K562 (cell line): ENCODE data around the gene ZFHX2. TPM values are rescaled to one million over a fixed set of nuclear protein-coding genes. Genes with fewer than 3 reads are reported as not detected.

Experiments used
- ATAC-seq: fragments of 200-7000 bp; cut with Tn5 transposase; 3 replicates; pipeline ENCODE4 v1.9.1; 2020; ENCODE audit warnings: moderate library complexity
- BruUV-seq: library from RNA; stranded (reverse); fragments of 400-500 nt; replicated peaks from 2 replicates; lab custom pipeline; 2021; lab: Mats Ljungman, UMichigan
- CTCF ChIA-PET: fragments of 300-600 bp; formaldehyde crosslinking; extraction: SDS; loops from one replicate; lab custom pipeline; 2021; ENCODE audit warnings: low intra/inter-chr PET ratio; lab: Yijun Ruan, JAX
- POLR2A ChIA-PET: fragments of 300-600, 350-650 bp; sonication (Branson Sonifier 250); formaldehyde crosslinking; extraction: SDS; loops from one replicate; lab custom pipeline; 2021; ENCODE audit warnings: antibody characterized with exemption, inconsistent platforms; lab: Yijun Ruan, JAX
- DNase-seq, 4 experiments: peaks; one replicate each; pipeline versions ENCODE4 v3.0.0 to v3.0.0-alpha.2; 2011 to 2018; ENCODE audit warnings: low spot score in 3 of 4, mixed read lengths in 3 of 4; ENCODE audit errors: extremely low read depth in 1 of 4
- FAIRE-seq: peaks from 2 replicates; lab custom pipeline; 2011; peaks lifted over from hg19 to GRCh38; lab: Jason Lieb, UNC
- H2AFZ ChIP-seq: 2 replicates; pipeline ENCODE4 v1.6.0; 2011; ENCODE audit warnings: low read depth, low read length, control low read depth, inconsistent platforms
- H3K27ac ChIP-seq: fragments of 200-600 bp; 3 replicates; pipeline ENCODE4 v1.8.0; 2011; ENCODE audit warnings: low read depth, mild to moderate bottlenecking, control low read depth, inconsistent platforms, low read length, moderate library complexity, mixed read lengths; ENCODE audit errors: extremely low read depth
- H3K27me3 ChIP-seq, 2 experiments: fragments of 300-600 bp in 1 of 2; 2 replicates in 1 of 2; 3 replicates in 1 of 2; pipeline versions ENCODE4 v1.6.0 to v1.8.0; 2011; ENCODE audit warnings: inconsistent platforms in 2 of 2, low read length in 2 of 2, mild to moderate bottlenecking in 1 of 2, mixed read lengths in 1 of 2, moderate library complexity in 1 of 2; ENCODE audit not compliant: control insufficient read depth in 2 of 2, insufficient read depth in 2 of 2
- H3K36me3 ChIP-seq: fragments of 300-600 bp; 3 replicates; pipeline ENCODE4 v1.8.0; 2011; ENCODE audit warnings: mild to moderate bottlenecking, low read length, inconsistent platforms; ENCODE audit not compliant: control insufficient read depth, insufficient read depth
- H3K4me1 ChIP-seq, 2 experiments: fragments of 200-600 bp in 1 of 2; replicated peaks in 1 of 2; 2 replicates in 1 of 2; 3 replicates in 1 of 2; pipeline versions ENCODE4 v1.5.1 to v1.8.0; 2011; ENCODE audit warnings: inconsistent platforms in 2 of 2, low read length in 2 of 2, mild to moderate bottlenecking in 1 of 2, mixed read lengths in 1 of 2, moderate library complexity in 1 of 2; ENCODE audit not compliant: control insufficient read depth in 2 of 2, insufficient read depth in 2 of 2
- H3K4me2 ChIP-seq: 2 replicates; pipeline ENCODE4 v1.6.1; 2011; ENCODE audit warnings: low read length, control low read depth, inconsistent platforms, mixed read lengths; ENCODE audit not compliant: insufficient read depth
- H3K4me3 ChIP-seq: fragments of 200-600 bp; sonication (generic), shearing (Covaris generic); 2 replicates; pipeline ENCODE4 v1.5.1; 2016; ENCODE audit warnings: control low read depth, inconsistent platforms
- H3K79me2 ChIP-seq: fragments of 200-600 bp; 3 replicates; pipeline ENCODE4 v1.8.0; 2011; ENCODE audit warnings: low read length, inconsistent platforms; ENCODE audit not compliant: control insufficient read depth, insufficient read depth
- H3K9ac ChIP-seq, 2 experiments: 2 replicates each; pipeline versions ENCODE4 v1.6.0 to v1.6.1; 2011; ENCODE audit warnings: low read depth in 2 of 2, low read length in 2 of 2, control low read depth in 1 of 2, inconsistent platforms in 1 of 2, mild to moderate bottlenecking in 1 of 2, mixed read lengths in 1 of 2; ENCODE audit not compliant: insufficient read depth in 1 of 2
- H3K9me1 ChIP-seq: one replicate; pipeline ENCODE4 v1.6.0; 2011; ENCODE audit warnings: inconsistent platforms, mild to moderate bottlenecking, low read length, moderate library complexity; ENCODE audit not compliant: control insufficient read depth, insufficient read depth
- H3K9me3 ChIP-seq: replicated peaks from 2 replicates; pipeline ENCODE4 v1.5.1; 2011; ENCODE audit warnings: low read depth, low read length, inconsistent platforms; ENCODE audit not compliant: control insufficient read depth, insufficient read depth
- H4K20me1 ChIP-seq: replicated peaks from 2 replicates; pipeline ENCODE4 v1.6.1; 2011; ENCODE audit warnings: low read length, inconsistent platforms, mixed read lengths; ENCODE audit not compliant: control insufficient read depth, insufficient read depth
- ASH1L ChIP-seq: fragments of 450-650 bp; IDR thresholded peaks from 2 replicates; pipeline ENCODE4 v1.6.1; 2018; ENCODE audit warnings: borderline replicate concordance, mild to moderate bottlenecking, low read depth; ENCODE audit not compliant: partially characterized antibody
- YY1 ChIP-seq, 3 experiments: IDR thresholded peaks; 2 replicates each; pipeline ENCODE4 v1.6.1; 2011; ENCODE audit warnings: low read length in 2 of 3, mild to moderate bottlenecking in 2 of 3, moderate library complexity in 2 of 3, borderline replicate concordance in 1 of 3, control low read depth in 1 of 3, low read depth in 1 of 3; ENCODE audit not compliant: insufficient read depth in 3 of 3, insufficient replicate concordance in 2 of 3, control insufficient read depth in 1 of 3, insufficient read length in 1 of 3; ENCODE audit errors: extremely low read depth in 1 of 3
- ZBTB49 ChIP-seq: sonication (generic); formaldehyde crosslinking; IDR thresholded peaks from 2 replicates; pipeline ENCODE4 v1.8.0; 2022; ENCODE audit warnings: missing genetic modification reagents, mild to moderate bottlenecking, borderline replicate concordance
- ZNF512 ChIP-seq: IDR thresholded peaks from 2 replicates; pipeline ENCODE4 v1.6.1; 2016; ENCODE audit warnings: missing genetic modification characterization, missing compliant biosample characterization
- WGBS: fragments of 100-300 bp; shearing (Covaris generic); methylation state at CpG from one replicate; pipeline ENCODE4 v1.1.6; 2016; ENCODE audit warnings: low coverage, mixed read lengths; ENCODE audit not compliant: insufficient coverage; ENCODE audit errors: missing lambda C conversion rate; 5-methylcytosine and 5-hydroxymethylcytosine counted together
- in situ Hi-C: fragments of 300-500 bp; cut with MboI; formaldehyde crosslinking; loops from 4 replicates; pipeline ENCODE4 v1.15.0; 2018; ENCODE audit warnings: inconsistent platforms, mixed read lengths
- intact Hi-C: fragments of 100-400 bp; cut with micrococcal nuclease; formaldehyde crosslinking; loops from 2 replicates; pipeline ENCODE4 v1.14.2; 2022
- polyA plus RNA-seq, 8 experiments: library from polyadenylated mRNA; depleted of rRNA in 4 of 8; stranded (reverse) in 5 of 8; unstranded in 3 of 8; fragments of >200 nt; fragmentation: Nextera tagmentation in 2 of 8; fragmentation: Illumina TruSeq in 1 of 8; extraction: Ambion mirVana in 2 of 8; extraction: Trizol in 1 of 8; gene quantifications; 2 replicates each; pipeline versions ENCODE4 v1.2.1 to v1.2.3, GENCODE V29; 2011 to 2014; ENCODE audit warnings: inconsistent platforms in 1 of 8, missing spikeins in 1 of 8
- total RNA-seq, 7 experiments: library from RNA; depleted of rRNA in 6 of 7; stranded (reverse); fragments of >200 nt in 6 of 7; fragmentation: Illumina TruSeq in 2 of 7; extraction: Trizol in 2 of 7; gene quantifications; 2 replicates each; pipeline versions ENCODE4 v1.2.1 to v1.2.3, GENCODE V29; 2011 to 2021; ENCODE audit warnings: low replicate concordance in 1 of 7

The ZFHX2 gene
- total and polyA plus RNA-seq, 9 of the 15 experiments (the other 6 are each of a cell fraction or from before 2014, with no cell fraction given) = 0.06 to 0.11 (median 0.11) TPM; not detected in 4

GRCh38 chr14:23545740-23546365 lies 5.7 kb downstream of the ZFHX2 start (continued):
- no peak for TF ChIP-seq ZBTB49

GRCh38 chr14:23544511-23545447 lies 6.8 kb downstream of the ZFHX2 start:
- Histone ChIP-seq H3K9ac (no peak overlapping the region), H3K27ac (no peak overlapping the region), H2AFZ (no peak overlapping the region), H3K9me1 (no peaks in the 10 kb centered on the region), H3K36me3 (no peaks in the 10 kb centered on the region), H3K4me1 (peaks cover 0 to 3% of the 10 kb centered on the region in 2 experiments; a peak in 2 of 5 replicates), H4K20me1 (no peaks in the 10 kb centered on the region), H3K79me2 (no peaks in the 10 kb centered on the region), H3K4me2 (peak overlapping the region; percentile 18; the same call in 1 of the 2 replicates), H3K9me3 (no peaks in the 10 kb centered on the region), H3K4me3 (no peak overlapping the region), H3K27me3 (no peaks in the 10 kb centered on the region)
- ChIA-PET CTCF (interaction anchor here (0.7 to 1.1 kb wide), 2 partner anchors 105 to 164 kb away, joined by 3 read pairs; no protein-coding TSS in a partner anchor), POLR2A (interaction anchor here (0.6 kb wide), 1 partner anchor 184 kb away, joined by 3 read pairs; no protein-coding TSS in a partner anchor)
- BruUV-seq = no TSS peak
- WGBS = 37% methylated on average over 13 of the region's 25 CpGs
- intact Hi-C loops = no loop called here
- no peak for FAIRE-seq
- in situ Hi-C loops = no loop called here
- 0 out of 3 replicates have a peak, but pooled peaks have one; percentile 45 for ATAC-seq
- TF ChIP-seq YY1 (IDR thresholded peaks at IDR 0.05; ENCODE audit: borderline replicate concordance in 1 of 3, control insufficient read depth in 1 of 3, extremely low read depth in 1 of 3, insufficient read depth in 3 of 3, insufficient read length in 1 of 3, insufficient replicate concordance in 2 of 3, low read depth in 1 of 3, low read length in 2 of 3) = peak in 1 of 3 experiments; percentile 26
- 0 out of 2 replicates have a peak, but pooled peaks have one; percentile 23 for TF ChIP-seq ZNF512 (tag)
- TF ChIP-seq ASH1L = no peak
- DNase-seq = peak in 1 of 4 experiments; percentile 23
